ENCODE results near the gene WFS1. TPM values are rescaled to one million over a fixed set of nuclear protein-coding genes. Genes with fewer than 3 reads are reported as not detected.

WFS1 gene
- total and polyA plus RNA-seq, 9 of the 15 experiments (the other 6 are each of a cell fraction or from before 2014, with no cell fraction given): 0.01 to 0.29 (median 0.03) TPM; not detected in 5

GRCh38 chr4:6349896-6350603 is 80.4 kb downstream of the WFS1 start (continued):
- TF ChIP-seq GTF3C2 (IDR thresholded peaks at IDR 0.05; ENCODE audit: borderline replicate concordance, extremely low read depth, insufficient read length) (no peak), PREB (CRISPR knock-in tag; IDR thresholded peaks at IDR 0.05) (no peak), E2F1 (CRISPR knock-in tag; IDR thresholded peaks at IDR 0.05) (no peak), SNAPC5 (CRISPR knock-in tag; IDR thresholded peaks at IDR 0.05) (no peak), ZNF644 (tag; IDR thresholded peaks at IDR 0.05; ENCODE audit: low read depth) (no peak), BCOR (IDR thresholded peaks at IDR 0.05) (no peak), NONO (IDR thresholded peaks at IDR 0.05; ENCODE audit: low read depth in 2 of 2, low read length in 1 of 2) (no peak), SMAD2 (IDR thresholded peaks at IDR 0.05; ENCODE audit: low read depth, low read length) (no peak), ZNF609 (CRISPR knock-in tag; IDR thresholded peaks at IDR 0.05; ENCODE audit: borderline replicate concordance) (no peak), ZNF282 (CRISPR knock-in tag; IDR thresholded peaks at IDR 0.05) (no peak), ZNF75A (CRISPR knock-in tag; IDR thresholded peaks at IDR 0.05) (no peak)

Data from K562 (cell line).